Aorta (tissue), 5 donors: ENCODE measurements around the gene PIM1. TPM values are rescaled to one million over a fixed set of nuclear protein-coding genes. Genes with fewer than 3 reads are reported as not detected.
"Not testable (repeated sequence)": the region's sequence is repeated elsewhere in the genome, so short reads cannot be mapped to it uniquely, and the experiment has no call there.

Experiments
- ATAC-seq: fragments of 200-7000 bp; cut with Tn5 transposase; one replicate; pipeline ENCODE4 v1.9.1; 2022; ENCODE audit warnings: moderate library complexity; ENCODE audit not compliant: low FRiP score
- DNase-seq, 2 donors: peaks; one replicate each; pipeline ENCODE4 v3.0.0-alpha.2; 2020
- H3K27ac ChIP-seq, 2 donors: one replicate each; pipeline ENCODE4 v1.5.1; 2013; ENCODE audit warnings: low read length in 2 of 2, mild to moderate bottlenecking in 2 of 2, moderate library complexity in 2 of 2, control low read depth in 1 of 2, inconsistent platforms in 1 of 2, low read depth in 1 of 2
- H3K27me3 ChIP-seq, 2 donors: one replicate each; pipeline ENCODE4 v1.6.1; 2013; ENCODE audit warnings: control low read depth in 1 of 2, low read length in 1 of 2, mild to moderate bottlenecking in 1 of 2, moderate library complexity in 1 of 2; ENCODE audit not compliant: insufficient read depth in 2 of 2, control insufficient read depth in 1 of 2
- H3K36me3 ChIP-seq, 2 donors: one replicate each; pipeline ENCODE4 v1.6.1; 2013; ENCODE audit warnings: control low read depth in 1 of 2, low read length in 1 of 2, mild to moderate bottlenecking in 1 of 2; ENCODE audit not compliant: insufficient read depth in 2 of 2, control insufficient read depth in 1 of 2
- H3K4me1 ChIP-seq, 2 donors: one replicate each; pipeline ENCODE4 v1.6.1; 2013; ENCODE audit warnings: low read length in 2 of 2, control low read depth in 1 of 2, mild to moderate bottlenecking in 1 of 2, moderate library complexity in 1 of 2; ENCODE audit not compliant: insufficient read depth in 2 of 2, control insufficient read depth in 1 of 2
- H3K4me3 ChIP-seq, 2 donors: one replicate each; pipeline ENCODE4 v1.5.1; 2013; ENCODE audit warnings: low read length in 2 of 2, control low read depth in 1 of 2, mild to moderate bottlenecking in 1 of 2
- H3K9me3 ChIP-seq: one replicate; pipeline ENCODE4 v1.6.1; 2013; ENCODE audit warnings: mild to moderate bottlenecking, low read length; ENCODE audit not compliant: control insufficient read depth
- WGBS, 2 donors: extraction: QIAGEN DNeasy Blood & Tissue Kit; methylation state at CpG; one replicate each; pipeline ENCODE4 v1.1.7; 2013; 5-methylcytosine and 5-hydroxymethylcytosine counted together
- intact Hi-C, 2 donors: fragments of 100-400 bp; cut with DNase I; formaldehyde crosslinking; loops; one replicate each; pipeline versions ENCODE4 v1.14.2 to v1.15.0; 2022
- polyA plus RNA-seq, 2 donors: library from polyadenylated mRNA; stranded (reverse); fragments of 200-250 nt; gene quantifications; one replicate each; pipeline ENCODE4 v1.2.3, GENCODE V29; 2013
- total RNA-seq, 2 donors: library from RNA; stranded (reverse); fragmentation: NEBNext Ultra II Directional; extraction: Animal tissue kit (Norgen Biotek cat#: 25700); gene quantifications; one replicate each; pipeline ENCODE4 v1.2.1, GENCODE V29; 2021
- donor health status: healthy with polysubstance abuse.
- donor health status: Bipolar disorder and iron deficiency.
- donor health status: DM: no; HTN: no; CAD: no.
- donor health status: DM: no; HTN: no; CAD: no.
- donor health status: DM: yes; HTN: yes; CAD: no.

Gene PIM1
- total and polyA plus RNA-seq, 4 donors: 17.2 to 54.2 (median 33.7) TPM

- H3K27me3 ChIP-seq: no peaks in the 10 kb centered on the region
- no peak overlapping the region for H3K27ac ChIP-seq
- no peak overlapping the region for H3K4me3 ChIP-seq
- no peaks in the 10 kb centered on the region for H3K9me3 ChIP-seq
- WGBS, 2 donors: 37 to 38% methylated on average over 8 of the region's 8 CpGs
- intact Hi-C loops: loop anchor here in 1 of 2 donors (5.0 kb wide), 1 partner anchor 71 kb away; no protein-coding TSS in a partner anchor
- ATAC-seq (no peak), DNase-seq (no peak)
- no peaks in the 10 kb centered on the region for H3K36me3 ChIP-seq
- no peaks in the 10 kb centered on the region for H3K4me1 ChIP-seq
These were observed 41.7 kb upstream of the PIM1 start for GRCh38 chr6:37127961-37128862.

- H3K27me3 ChIP-seq, H3K4me3 ChIP-seq, H3K36me3 ChIP-seq, H3K4me1 ChIP-seq, ATAC-seq, H3K9me3 ChIP-seq, DNase-seq: not testable (repeated sequence)
- whole genome bisulfite sequencing, 2 donors: 87 to 88% methylated on average over 12 of the region's 12 CpGs
- peak overlapping the region in 1 of 2 donors; percentile 20 for H3K27ac ChIP-seq
- intact Hi-C loops: loop anchor here in 1 of 2 donors (5.0 kb wide), 1 partner anchor 72 kb away; no protein-coding TSS in a partner anchor
These were observed 41.0 kb upstream of the PIM1 start for GRCh38 chr6:37128863-37129443.

- Histone ChIP-seq H3K9me3 (no peaks in the 10 kb centered on the region), H3K27ac (no peak overlapping the region), H3K36me3 (no peaks in the 10 kb centered on the region), H3K27me3 (no peaks in the 10 kb centered on the region), H3K4me1 (no peaks in the 10 kb centered on the region), H3K4me3 (no peak overlapping the region)
- intact Hi-C loops: loop anchor here in 1 of 2 donors (5.0 kb wide), 1 partner anchor 72 kb away; no protein-coding TSS in a partner anchor
- WGBS, 2 donors: 93 to 97% methylated on average over 5 of the region's 5 CpGs
- no peak for DNase-seq
- no peak for ATAC-seq
These were observed 40.4 kb upstream of the PIM1 start for GRCh38 chr6:37129566-37129965.

GRCh38 chr6:37130704-37131103, 39.2 kb upstream of the PIM1 start:
- WGBS, 2 donors: 64 to 68% methylated on average over 3 of the region's 3 CpGs
- no peak for ATAC-seq
- H3K9me3 ChIP-seq: no peaks in the 10 kb centered on the region
- DNase-seq: peak in 1 of 2 donors; percentile 67
- H3K4me3 ChIP-seq: no peak overlapping the region
- intact Hi-C loops: loop anchor here (1.0 to 10.0 kb wide), 4 partner anchors 28 to 114 kb away; partner anchors contain the start of gene PIM1 (in 1 of the 2)
- no peaks in the 10 kb centered on the region for H3K27me3 ChIP-seq
- no peaks in the 10 kb centered on the region for H3K4me1 ChIP-seq
- H3K27ac ChIP-seq: peak overlapping the region in 1 of 2 donors; percentile 30
- no peaks in the 10 kb centered on the region for H3K36me3 ChIP-seq

- no peaks in the 10 kb centered on the region for H3K4me1 ChIP-seq
- DNase-seq: peak; percentile 80 to 82
These were observed 38.6 kb upstream of the PIM1 start for GRCh38 chr6:37131104-37131959.

GRCh38 chr6:37131960-37132253, 38.0 kb upstream of the PIM1 start:
- H3K4me1 ChIP-seq: peaks cover 0 to 3% of the 10 kb centered on the region in 2 donors
- H3K27ac ChIP-seq: peak overlapping the region in 1 of 2 donors; percentile 34
- intact Hi-C loops: loop anchor here (2.0 to 10.0 kb wide), 3 partner anchors 29 to 113 kb away; partner anchors contain the start of gene PIM1 (in 1 of the 2)
- no peaks in the 10 kb centered on the region for H3K36me3 ChIP-seq
- DNase-seq (no peak), ATAC-seq (no peak)
- H3K4me3 ChIP-seq: no peak overlapping the region
- no peaks in the 10 kb centered on the region for H3K27me3 ChIP-seq
- no peaks in the 10 kb centered on the region for H3K9me3 ChIP-seq

More at GRCh38 chr6:37131104-37131959, 38.6 kb upstream of the PIM1 start:
- ATAC-seq: peak; percentile 51
- Histone ChIP-seq H3K4me3 (no peak overlapping the region), H3K9me3 (no peaks in the 10 kb centered on the region), H3K27ac (peak overlapping the region in 1 of 2 donors; percentile 34), H3K36me3 (no peaks in the 10 kb centered on the region), H3K27me3 (no peaks in the 10 kb centered on the region)
- WGBS, 2 donors: 30% methylated on average over 15 of the region's 15 CpGs
- intact Hi-C loops: loop anchor here (2.0 to 10.0 kb wide), 3 partner anchors 29 to 113 kb away; partner anchors contain the start of gene PIM1 (in 1 of the 2)

- Histone ChIP-seq H3K9me3 (no peaks in the 10 kb centered on the region), H3K4me3 (no peak overlapping the region), H3K27me3 (no peaks in the 10 kb centered on the region), H3K27ac (peak overlapping the region; percentile 48 to 86), H3K36me3 (no peaks in the 10 kb centered on the region), H3K4me1 (peaks cover 0 to 4% of the 10 kb centered on the region in 2 donors)
- intact Hi-C loops: loop anchor here (2.0 to 10.0 kb wide), 3 partner anchors 35 to 111 kb away; partner anchors contain the start of gene PIM1 (in 1 of the 2)
- DNase-seq (no peak), ATAC-seq (no peak)
- WGBS, 2 donors: 57 to 68% methylated on average over 8 of the region's 8 CpGs
These were observed 35.9 kb upstream of the PIM1 start for GRCh38 chr6:37134036-37134395.
